K562 (cell line): ENCODE results near the gene PPP6R3. TPM values are rescaled to one million over a fixed set of nuclear protein-coding genes. Genes with fewer than 3 reads are reported as not detected.

Source experiments
- BRD9 ChIP-seq: fragments of 450-650 bp; IDR thresholded peaks from 2 replicates; pipeline ENCODE4 v1.6.1; 2018; ENCODE audit warnings: low read depth; ENCODE audit not compliant: partially characterized antibody
- CBX8 ChIP-seq: fragments of 200-600 bp; sonication (generic); IDR thresholded peaks from 2 replicates; pipeline ENCODE4 v1.6.1; 2012; ENCODE audit warnings: borderline replicate concordance, mixed run types, low read depth, mild to moderate bottlenecking, moderate library complexity, mixed read lengths, low read length, control low read depth, inconsistent platforms; ENCODE audit not compliant: poor library complexity, severe bottlenecking; ENCODE audit errors: extremely low read depth
- ESRRB ChIP-seq: fragments of 250-450 bp; sonication (Bioruptor Pico); IDR thresholded peaks from 2 replicates; pipeline ENCODE4 v1.5.0; 2020; ENCODE audit warnings: mild to moderate bottlenecking, moderate library complexity, borderline replicate concordance
- RCOR1 ChIP-seq, 2 experiments: IDR thresholded peaks; 2 replicates each; pipeline ENCODE4 v1.6.1; 2012; ENCODE audit warnings: low read depth in 2 of 2, low read length in 2 of 2, borderline replicate concordance in 1 of 2, improper control_type of control experiment in 1 of 2
- ZNF224 ChIP-seq: sonication (generic); formaldehyde crosslinking; IDR thresholded peaks from 2 replicates; pipeline ENCODE4 v1.8.0; 2022; ENCODE audit warnings: mild to moderate bottlenecking, missing genetic modification reagents
- ZNF764 ChIP-seq: fragments of 250-450 bp; sonication (Bioruptor Pico); IDR thresholded peaks from 2 replicates; pipeline ENCODE4 v1.4.0; 2020; ENCODE audit warnings: low read depth, mild to moderate bottlenecking, moderate library complexity
- polyA plus RNA-seq, 8 experiments: library from polyadenylated mRNA; depleted of rRNA in 4 of 8; stranded (reverse) in 5 of 8; unstranded in 3 of 8; fragments of >200 nt; fragmentation: Nextera tagmentation in 2 of 8; fragmentation: Illumina TruSeq in 1 of 8; extraction: Ambion mirVana in 2 of 8; extraction: Trizol in 1 of 8; gene quantifications; 2 replicates each; pipeline versions ENCODE4 v1.2.1 to v1.2.3, GENCODE V29; 2011 to 2014; ENCODE audit warnings: inconsistent platforms in 1 of 8, missing spikeins in 1 of 8
- total RNA-seq, 7 experiments: library from RNA; depleted of rRNA in 6 of 7; stranded (reverse); fragments of >200 nt in 6 of 7; fragmentation: Illumina TruSeq in 2 of 7; extraction: Trizol in 2 of 7; gene quantifications; 2 replicates each; pipeline versions ENCODE4 v1.2.1 to v1.2.3, GENCODE V29; 2011 to 2021; ENCODE audit warnings: low replicate concordance in 1 of 7
- TF ChIP-seq, protein P1 (sequence below): fragments of 450-650 bp; IDR thresholded peaks from 2 replicates; pipeline ENCODE4 v1.6.1; 2018; ENCODE audit not compliant: partially characterized antibody
- TF ChIP-seq, protein P2 (sequence below): sonication (generic); formaldehyde crosslinking; IDR thresholded peaks from 2 replicates; pipeline ENCODE4 v1.8.1; 2022; ENCODE audit warnings: missing genetic modification reagents
- TF ChIP-seq, protein P3 (sequence below), 2 experiments: fragments of 450-650 bp; formaldehyde crosslinking in 1 of 2; IDR thresholded peaks; 2 replicates each; pipeline versions ENCODE4 v1.4.0 to v1.6.1; 2014 to 2020; ENCODE audit warnings: mild to moderate bottlenecking in 2 of 2, borderline replicate concordance in 1 of 2, low read depth in 1 of 2
- TF ChIP-seq, protein P4 (sequence below): fragments of 450-650 bp; formaldehyde crosslinking; IDR thresholded peaks from 2 replicates; pipeline ENCODE4 v1.4.0; 2022; ENCODE audit warnings: missing genetic modification characterization

The PPP6R3 gene
- total and polyA plus RNA-seq, 9 of the 15 experiments (the other 6 are each of a cell fraction or from before 2014, with no cell fraction given): 20.3 to 117 (median 80.6) TPM

DNA sequence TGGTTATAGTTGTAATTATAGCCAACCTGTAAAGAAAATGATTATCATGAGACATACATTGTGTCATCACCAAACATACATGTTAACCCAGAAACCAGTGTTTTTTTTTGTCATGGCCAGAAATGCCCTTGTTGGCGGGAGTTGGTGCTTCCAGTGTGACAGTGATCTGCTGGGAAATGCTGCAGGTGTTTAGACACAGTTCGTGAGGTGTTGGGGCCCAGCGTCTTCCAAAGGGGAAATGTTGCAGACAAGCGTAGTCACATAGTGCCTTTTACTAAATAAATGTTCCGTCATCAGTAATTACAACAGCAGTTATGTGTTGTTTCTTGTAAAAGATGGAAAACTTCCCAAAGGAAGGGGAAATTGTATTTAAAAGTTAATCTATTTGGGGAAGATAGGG is 131.2 kb downstream of the PPP6R3 start (continued):
- TF ChIP-seq, protein P1, sequence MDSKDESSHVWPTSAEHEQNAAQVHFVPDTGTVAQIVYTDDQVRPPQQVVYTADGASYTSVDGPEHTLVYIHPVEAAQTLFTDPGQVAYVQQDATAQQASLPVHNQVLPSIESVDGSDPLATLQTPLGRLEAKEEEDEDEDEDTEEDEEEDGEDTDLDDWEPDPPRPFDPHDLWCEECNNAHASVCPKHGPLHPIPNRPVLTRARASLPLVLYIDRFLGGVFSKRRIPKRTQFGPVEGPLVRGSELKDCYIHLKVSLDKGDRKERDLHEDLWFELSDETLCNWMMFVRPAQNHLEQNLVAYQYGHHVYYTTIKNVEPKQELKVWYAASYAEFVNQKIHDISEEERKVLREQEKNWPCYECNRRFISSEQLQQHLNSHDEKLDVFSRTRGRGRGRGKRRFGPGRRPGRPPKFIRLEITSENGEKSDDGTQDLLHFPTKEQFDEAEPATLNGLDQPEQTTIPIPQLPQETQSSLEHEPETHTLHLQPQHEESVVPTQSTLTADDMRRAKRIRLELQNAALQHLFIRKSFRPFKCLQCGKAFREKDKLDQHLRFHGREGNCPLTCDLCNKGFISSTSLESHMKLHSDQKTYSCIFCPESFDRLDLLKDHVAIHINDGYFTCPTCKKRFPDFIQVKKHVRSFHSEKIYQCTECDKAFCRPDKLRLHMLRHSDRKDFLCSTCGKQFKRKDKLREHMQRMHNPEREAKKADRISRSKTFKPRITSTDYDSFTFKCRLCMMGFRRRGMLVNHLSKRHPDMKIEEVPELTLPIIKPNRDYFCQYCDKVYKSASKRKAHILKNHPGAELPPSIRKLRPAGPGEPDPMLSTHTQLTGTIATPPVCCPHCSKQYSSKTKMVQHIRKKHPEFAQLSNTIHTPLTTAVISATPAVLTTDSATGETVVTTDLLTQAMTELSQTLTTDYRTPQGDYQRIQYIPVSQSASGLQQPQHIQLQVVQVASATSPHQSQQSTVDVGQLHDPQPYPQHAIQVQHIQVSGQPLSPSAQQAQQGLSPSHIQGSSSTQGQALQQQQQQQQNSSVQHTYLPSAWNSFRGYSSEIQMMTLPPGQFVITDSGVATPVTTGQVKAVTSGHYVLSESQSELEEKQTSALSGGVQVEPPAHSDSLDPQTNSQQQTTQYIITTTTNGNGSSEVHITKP: no peak
- TF ChIP-seq ZNF224 (CRISPR knock-in tag) (no peak), ESRRB (CRISPR knock-in tag) (no peak), CBX8 (no peak), BRD9 (no peak), RCOR1 (IDR thresholded peaks at IDR 0.05; ENCODE audit: borderline replicate concordance in 1 of 2, low read depth in 2 of 2, low read length in 2 of 2) (no peak), ZNF764 (CRISPR knock-in tag) (no peak)
- TF ChIP-seq, protein P2, sequence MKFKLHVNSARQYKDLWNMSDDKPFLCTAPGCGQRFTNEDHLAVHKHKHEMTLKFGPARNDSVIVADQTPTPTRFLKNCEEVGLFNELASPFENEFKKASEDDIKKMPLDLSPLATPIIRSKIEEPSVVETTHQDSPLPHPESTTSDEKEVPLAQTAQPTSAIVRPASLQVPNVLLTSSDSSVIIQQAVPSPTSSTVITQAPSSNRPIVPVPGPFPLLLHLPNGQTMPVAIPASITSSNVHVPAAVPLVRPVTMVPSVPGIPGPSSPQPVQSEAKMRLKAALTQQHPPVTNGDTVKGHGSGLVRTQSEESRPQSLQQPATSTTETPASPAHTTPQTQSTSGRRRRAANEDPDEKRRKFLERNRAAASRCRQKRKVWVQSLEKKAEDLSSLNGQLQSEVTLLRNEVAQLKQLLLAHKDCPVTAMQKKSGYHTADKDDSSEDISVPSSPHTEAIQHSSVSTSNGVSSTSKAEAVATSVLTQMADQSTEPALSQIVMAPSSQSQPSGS (CRISPR knock-in tag): no peak
- TF ChIP-seq, protein P3, sequence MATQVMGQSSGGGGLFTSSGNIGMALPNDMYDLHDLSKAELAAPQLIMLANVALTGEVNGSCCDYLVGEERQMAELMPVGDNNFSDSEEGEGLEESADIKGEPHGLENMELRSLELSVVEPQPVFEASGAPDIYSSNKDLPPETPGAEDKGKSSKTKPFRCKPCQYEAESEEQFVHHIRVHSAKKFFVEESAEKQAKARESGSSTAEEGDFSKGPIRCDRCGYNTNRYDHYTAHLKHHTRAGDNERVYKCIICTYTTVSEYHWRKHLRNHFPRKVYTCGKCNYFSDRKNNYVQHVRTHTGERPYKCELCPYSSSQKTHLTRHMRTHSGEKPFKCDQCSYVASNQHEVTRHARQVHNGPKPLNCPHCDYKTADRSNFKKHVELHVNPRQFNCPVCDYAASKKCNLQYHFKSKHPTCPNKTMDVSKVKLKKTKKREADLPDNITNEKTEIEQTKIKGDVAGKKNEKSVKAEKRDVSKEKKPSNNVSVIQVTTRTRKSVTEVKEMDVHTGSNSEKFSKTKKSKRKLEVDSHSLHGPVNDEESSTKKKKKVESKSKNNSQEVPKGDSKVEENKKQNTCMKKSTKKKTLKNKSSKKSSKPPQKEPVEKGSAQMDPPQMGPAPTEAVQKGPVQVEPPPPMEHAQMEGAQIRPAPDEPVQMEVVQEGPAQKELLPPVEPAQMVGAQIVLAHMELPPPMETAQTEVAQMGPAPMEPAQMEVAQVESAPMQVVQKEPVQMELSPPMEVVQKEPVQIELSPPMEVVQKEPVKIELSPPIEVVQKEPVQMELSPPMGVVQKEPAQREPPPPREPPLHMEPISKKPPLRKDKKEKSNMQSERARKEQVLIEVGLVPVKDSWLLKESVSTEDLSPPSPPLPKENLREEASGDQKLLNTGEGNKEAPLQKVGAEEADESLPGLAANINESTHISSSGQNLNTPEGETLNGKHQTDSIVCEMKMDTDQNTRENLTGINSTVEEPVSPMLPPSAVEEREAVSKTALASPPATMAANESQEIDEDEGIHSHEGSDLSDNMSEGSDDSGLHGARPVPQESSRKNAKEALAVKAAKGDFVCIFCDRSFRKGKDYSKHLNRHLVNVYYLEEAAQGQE (IDR thresholded peaks at IDR 0.05; ENCODE audit: borderline replicate concordance): no peak
- TF ChIP-seq, protein P3 (CRISPR knock-in tag; IDR thresholded peaks at IDR 0.05; ENCODE audit: low read depth): no peak
- TF ChIP-seq, protein P4, sequence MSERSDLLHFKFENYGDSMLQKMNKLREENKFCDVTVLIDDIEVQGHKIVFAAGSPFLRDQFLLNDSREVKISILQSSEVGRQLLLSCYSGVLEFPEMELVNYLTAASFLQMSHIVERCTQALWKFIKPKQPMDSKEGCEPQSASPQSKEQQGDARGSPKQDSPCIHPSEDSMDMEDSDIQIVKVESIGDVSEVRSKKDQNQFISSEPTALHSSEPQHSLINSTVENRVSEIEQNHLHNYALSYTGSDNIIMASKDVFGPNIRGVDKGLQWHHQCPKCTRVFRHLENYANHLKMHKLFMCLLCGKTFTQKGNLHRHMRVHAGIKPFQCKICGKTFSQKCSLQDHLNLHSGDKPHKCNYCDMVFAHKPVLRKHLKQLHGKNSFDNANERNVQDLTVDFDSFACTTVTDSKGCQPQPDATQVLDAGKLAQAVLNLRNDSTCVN (CRISPR knock-in tag): no peak
